Adrenal gland (tissue), 5 donors: Measurements from ENCODE around the gene GNAQ.

ENCODE experiments used
- POLR2A ChIP-seq, 2 donors: fragments of 450-650 bp; IDR thresholded peaks; one replicate each; pipeline ENCODE4 v1.6.1; 2017; ENCODE audit warnings: antibody characterized with exemption in 2 of 2, mild to moderate bottlenecking in 2 of 2, moderate library complexity in 1 of 2
- TF ChIP-seq, protein P1 (sequence below), 6 experiments: fragments of 450-650 bp in 4 of 6; fragments of 200-600 bp in 2 of 6; sonication (generic) in 1 of 6; IDR thresholded peaks; 1 replicate in 5 of 6; 2 replicates in 1 of 6; pipeline versions ENCODE4 v1.5.1 to v1.8.0; 2016 to 2021; ENCODE audit warnings: antibody characterized with exemption in 6 of 6, mild to moderate bottlenecking in 2 of 6, moderate library complexity in 1 of 6
- donor health status: DM: no; HTN: no; CAD: no.

DNA sequence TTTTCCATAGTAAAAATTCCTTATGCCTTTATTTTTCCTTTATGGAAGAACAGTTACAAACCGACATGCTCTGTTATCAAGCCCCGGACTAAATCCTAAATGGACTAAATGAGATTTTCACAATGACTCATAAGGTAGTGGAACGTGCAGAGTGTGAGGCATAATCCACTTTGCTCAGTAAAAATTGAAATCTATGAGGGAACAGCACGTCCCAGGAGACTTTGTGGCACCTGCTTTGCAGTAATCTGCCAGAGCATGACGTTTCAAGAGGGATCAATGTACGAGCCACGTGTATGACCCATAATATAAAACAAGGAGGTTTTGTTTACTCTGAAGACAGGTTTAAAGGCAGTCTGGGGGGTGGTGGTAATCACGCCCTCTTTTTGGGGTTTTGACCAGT, 299.7 kb downstream of the GNAQ start:
- TF ChIP-seq, protein P1, sequence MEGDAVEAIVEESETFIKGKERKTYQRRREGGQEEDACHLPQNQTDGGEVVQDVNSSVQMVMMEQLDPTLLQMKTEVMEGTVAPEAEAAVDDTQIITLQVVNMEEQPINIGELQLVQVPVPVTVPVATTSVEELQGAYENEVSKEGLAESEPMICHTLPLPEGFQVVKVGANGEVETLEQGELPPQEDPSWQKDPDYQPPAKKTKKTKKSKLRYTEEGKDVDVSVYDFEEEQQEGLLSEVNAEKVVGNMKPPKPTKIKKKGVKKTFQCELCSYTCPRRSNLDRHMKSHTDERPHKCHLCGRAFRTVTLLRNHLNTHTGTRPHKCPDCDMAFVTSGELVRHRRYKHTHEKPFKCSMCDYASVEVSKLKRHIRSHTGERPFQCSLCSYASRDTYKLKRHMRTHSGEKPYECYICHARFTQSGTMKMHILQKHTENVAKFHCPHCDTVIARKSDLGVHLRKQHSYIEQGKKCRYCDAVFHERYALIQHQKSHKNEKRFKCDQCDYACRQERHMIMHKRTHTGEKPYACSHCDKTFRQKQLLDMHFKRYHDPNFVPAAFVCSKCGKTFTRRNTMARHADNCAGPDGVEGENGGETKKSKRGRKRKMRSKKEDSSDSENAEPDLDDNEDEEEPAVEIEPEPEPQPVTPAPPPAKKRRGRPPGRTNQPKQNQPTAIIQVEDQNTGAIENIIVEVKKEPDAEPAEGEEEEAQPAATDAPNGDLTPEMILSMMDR (IDR thresholded peaks at IDR 0.05) = no peak
- no peak for TF ChIP-seq POLR2A (IDR thresholded peaks at IDR 0.05)
